ENCODE measurements around the gene PCOLCE2.

DNA sequence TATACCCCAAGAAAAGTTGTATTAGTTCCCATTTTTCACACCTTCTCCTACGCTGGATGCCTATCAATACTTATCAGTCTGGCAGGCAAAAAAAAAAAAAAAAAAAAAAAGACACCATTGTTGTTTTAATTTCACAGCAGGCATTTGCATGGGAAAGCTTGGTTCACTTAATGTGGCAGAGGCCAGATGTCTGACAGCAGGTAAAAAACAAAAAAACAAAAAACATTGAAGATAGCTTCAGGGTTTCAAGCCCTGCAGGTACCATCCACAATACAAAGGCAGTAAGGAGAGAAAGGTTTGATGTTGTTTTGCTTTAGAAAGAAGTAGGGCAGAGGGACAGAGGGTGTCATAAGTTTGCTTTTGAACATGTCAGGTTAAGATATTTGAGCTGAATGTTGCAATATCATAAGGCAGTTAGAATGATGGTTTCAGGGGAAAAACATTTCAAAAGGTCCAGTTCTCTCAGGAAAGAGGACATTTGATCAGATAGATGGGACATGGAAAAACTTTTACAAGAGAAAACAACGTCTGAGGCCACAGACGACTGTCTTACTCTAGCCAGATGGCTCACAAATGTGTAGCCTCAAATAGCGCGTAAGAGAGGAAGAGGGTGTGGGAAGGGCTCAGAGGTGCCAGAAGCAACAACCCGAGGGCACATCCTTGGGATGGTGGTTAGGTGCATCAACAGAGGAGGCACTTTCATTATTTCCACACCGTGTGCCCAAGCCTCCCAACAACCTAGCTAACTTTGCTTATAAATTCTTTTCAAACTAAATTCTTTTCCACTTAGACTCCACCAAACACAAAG is 25.7 kb downstream of the PCOLCE2 start:
- TF ChIP-seq CTCF (IDR thresholded peaks at IDR 0.05) (no peak), POLR2A (IDR thresholded peaks at IDR 0.05) (no peak)

Data from gastroesophageal sphincter (tissue), 3 donors.